HL-60 (cell line): ENCODE measurements around the gene NKX3-2.

Experiments
- DNase-seq, 2 experiments: peaks; one replicate each; pipeline ENCODE4 v3.0.0-alpha.2; 2010 to 2020; ENCODE audit warnings: low read depth in 1 of 2, low spot score in 1 of 2
- H3K27ac ChIP-seq: fragments of 250-450 bp; sonication (Bioruptor Pico); replicated peaks from 2 replicates; pipeline ENCODE4 v1.5.1; 2020; ENCODE audit warnings: mild to moderate bottlenecking, moderate library complexity
- H3K27me3 ChIP-seq: fragments of 250-450 bp; sonication (Bioruptor Pico); 2 replicates; pipeline ENCODE4 v1.5.1; 2021; ENCODE audit warnings: mild to moderate bottlenecking, moderate library complexity; ENCODE audit not compliant: insufficient read depth, poor library complexity, severe bottlenecking
- H3K4me3 ChIP-seq: replicated peaks from 2 replicates; pipeline ENCODE4 v1.5.1; 2011; ENCODE audit warnings: mild to moderate bottlenecking, control low read depth, low read length; ENCODE audit not compliant: insufficient read depth
- CTCF ChIP-seq: IDR thresholded peaks from one replicate; pipeline ENCODE4 v1.5.1; 2011; ENCODE audit warnings: low read length, control low read depth, inconsistent platforms; ENCODE audit not compliant: insufficient read depth
- GABPA ChIP-seq: IDR thresholded peaks from 2 replicates; pipeline ENCODE4 v1.6.1; 2012; ENCODE audit warnings: low read depth
- POLR2AphosphoS5 ChIP-seq: IDR thresholded peaks from 2 replicates; pipeline ENCODE4 v1.6.1; 2012; ENCODE audit warnings: low read depth
- SPI1 ChIP-seq: IDR thresholded peaks from 2 replicates; pipeline ENCODE4 v1.6.1; 2012; ENCODE audit warnings: low read depth, mild to moderate bottlenecking, borderline replicate concordance
- TF ChIP-seq, protein P1 (sequence below): IDR thresholded peaks from 2 replicates; pipeline ENCODE4 v1.6.1; 2012; ENCODE audit warnings: low read depth; ENCODE audit not compliant: insufficient replicate concordance

NKX3-2 gene

GRCh38 chr4:13493793-13494192, 50.5 kb downstream of the NKX3-2 start:
- H3K27ac ChIP-seq: peak overlapping the region; percentile 54
- no peak overlapping the region for H3K4me3 ChIP-seq
- no peak for DNase-seq
- H3K27me3 ChIP-seq: no peaks in the 10 kb centered on the region
- TF ChIP-seq GABPA: no peak
- TF ChIP-seq POLR2AphosphoS5: no peak
- TF ChIP-seq, protein P1, sequence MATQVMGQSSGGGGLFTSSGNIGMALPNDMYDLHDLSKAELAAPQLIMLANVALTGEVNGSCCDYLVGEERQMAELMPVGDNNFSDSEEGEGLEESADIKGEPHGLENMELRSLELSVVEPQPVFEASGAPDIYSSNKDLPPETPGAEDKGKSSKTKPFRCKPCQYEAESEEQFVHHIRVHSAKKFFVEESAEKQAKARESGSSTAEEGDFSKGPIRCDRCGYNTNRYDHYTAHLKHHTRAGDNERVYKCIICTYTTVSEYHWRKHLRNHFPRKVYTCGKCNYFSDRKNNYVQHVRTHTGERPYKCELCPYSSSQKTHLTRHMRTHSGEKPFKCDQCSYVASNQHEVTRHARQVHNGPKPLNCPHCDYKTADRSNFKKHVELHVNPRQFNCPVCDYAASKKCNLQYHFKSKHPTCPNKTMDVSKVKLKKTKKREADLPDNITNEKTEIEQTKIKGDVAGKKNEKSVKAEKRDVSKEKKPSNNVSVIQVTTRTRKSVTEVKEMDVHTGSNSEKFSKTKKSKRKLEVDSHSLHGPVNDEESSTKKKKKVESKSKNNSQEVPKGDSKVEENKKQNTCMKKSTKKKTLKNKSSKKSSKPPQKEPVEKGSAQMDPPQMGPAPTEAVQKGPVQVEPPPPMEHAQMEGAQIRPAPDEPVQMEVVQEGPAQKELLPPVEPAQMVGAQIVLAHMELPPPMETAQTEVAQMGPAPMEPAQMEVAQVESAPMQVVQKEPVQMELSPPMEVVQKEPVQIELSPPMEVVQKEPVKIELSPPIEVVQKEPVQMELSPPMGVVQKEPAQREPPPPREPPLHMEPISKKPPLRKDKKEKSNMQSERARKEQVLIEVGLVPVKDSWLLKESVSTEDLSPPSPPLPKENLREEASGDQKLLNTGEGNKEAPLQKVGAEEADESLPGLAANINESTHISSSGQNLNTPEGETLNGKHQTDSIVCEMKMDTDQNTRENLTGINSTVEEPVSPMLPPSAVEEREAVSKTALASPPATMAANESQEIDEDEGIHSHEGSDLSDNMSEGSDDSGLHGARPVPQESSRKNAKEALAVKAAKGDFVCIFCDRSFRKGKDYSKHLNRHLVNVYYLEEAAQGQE: no peak
- no peak for TF ChIP-seq SPI1
- TF ChIP-seq CTCF: no peak

DNA sequence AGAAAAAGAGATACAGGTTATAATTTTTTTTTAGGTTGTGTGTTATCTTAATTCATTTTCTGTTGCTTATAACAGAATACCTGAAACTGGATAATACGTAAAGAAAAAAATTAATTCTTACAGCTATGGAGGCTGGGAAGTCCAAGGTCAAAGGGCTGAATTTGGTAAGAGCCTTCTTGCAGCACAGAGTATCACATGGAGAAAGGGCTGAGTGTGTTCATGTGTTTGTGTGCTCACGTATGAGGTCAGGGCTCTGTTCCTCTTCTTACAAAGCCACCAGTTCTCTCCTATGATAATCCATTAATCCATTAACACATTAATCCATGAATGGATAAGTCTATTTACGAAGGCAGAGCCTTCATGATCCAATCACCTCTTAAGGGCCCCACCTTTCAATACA, 51.6 kb downstream of the NKX3-2 start:
- TF ChIP-seq SPI1 (peak; percentile 45; the same call in 1 of the 2 replicates), CTCF (no peak), POLR2AphosphoS5 (no peak), GABPA (no peak)
- TF ChIP-seq, protein P1: no peak
- no peaks in the 10 kb centered on the region for H3K27me3 ChIP-seq
- peak overlapping the region; percentile 54 for H3K27ac ChIP-seq
- DNase-seq: peak; percentile 47 to 62
- no peak overlapping the region for H3K4me3 ChIP-seq
